ENCODE data around the gene NR3C1.

NR3C1 gene

GRCh38 chr5:143244000-143244736, 159.3 kb downstream of the NR3C1 start:
- no peak for DNase-seq (ENCODE audit: extremely low spot score)
- TF ChIP-seq L3MBTL2 (conservative IDR thresholded peaks at IDR 0.05) (no peak), SP1 (IDR thresholded peaks at IDR 0.05) (no peak), FOXA1 (IDR thresholded peaks at IDR 0.05) (no peak), BHLHE40 (IDR thresholded peaks at IDR 0.05; ENCODE audit: borderline replicate concordance) (no peak), HDGF (IDR thresholded peaks at IDR 0.05; ENCODE audit: borderline replicate concordance) (no peak), FOXM1 (IDR thresholded peaks at IDR 0.05; ENCODE audit: borderline replicate concordance) (no peak)
- ChIA-PET POLR2A (interaction anchor here (0.8 kb wide), 1 partner anchor 17 kb away, joined by 3 read pairs; no protein-coding TSS in a partner anchor), CTCF (interaction anchor here (0.6 kb wide), 1 partner anchor 80 kb away, joined by 3 read pairs; no protein-coding TSS in a partner anchor)

GRCh38 chr5:143243103-143243502, 160.4 kb downstream of the NR3C1 start:
- ChIA-PET POLR2A (no interaction called here), CTCF (no interaction called here)
- no peak for DNase-seq (ENCODE audit: extremely low spot score)
- no peak for TF ChIP-seq SUZ12 (IDR thresholded peaks at IDR 0.05)
- TF ChIP-seq SP1 (IDR thresholded peaks at IDR 0.05), result no peak
- TF ChIP-seq ARNT (IDR thresholded peaks at IDR 0.05), result no peak
- no peak for TF ChIP-seq FOXA1 (IDR thresholded peaks at IDR 0.05)
- no peak for TF ChIP-seq NFRKB (IDR thresholded peaks at IDR 0.05)
- no peak for TF ChIP-seq FOXK2 (IDR thresholded peaks at IDR 0.05)
- TF ChIP-seq BHLHE40 (IDR thresholded peaks at IDR 0.05; ENCODE audit: borderline replicate concordance), result no peak

- CTCF ChIA-PET, result no interaction called here
- TF ChIP-seq NFRKB (IDR thresholded peaks at IDR 0.05) (no peak), FOXM1 (IDR thresholded peaks at IDR 0.05; ENCODE audit: borderline replicate concordance) (no peak), FOXK2 (IDR thresholded peaks at IDR 0.05) (no peak), SUZ12 (IDR thresholded peaks at IDR 0.05) (no peak), SP1 (IDR thresholded peaks at IDR 0.05) (no peak)
These were observed 161.6 kb downstream of the NR3C1 start for GRCh38 chr5:143241892-143242291.

GRCh38 chr5:143239882-143240518, 163.5 kb downstream of the NR3C1 start:
- TF ChIP-seq L3MBTL2 (conservative IDR thresholded peaks at IDR 0.05) (no peak), HDGF (IDR thresholded peaks at IDR 0.05; ENCODE audit: borderline replicate concordance) (no peak), SP1 (IDR thresholded peaks at IDR 0.05) (no peak), NFRKB (IDR thresholded peaks at IDR 0.05) (no peak), PKNOX1 (IDR thresholded peaks at IDR 0.05) (no peak), FOXM1 (IDR thresholded peaks at IDR 0.05; ENCODE audit: borderline replicate concordance) (no peak)
- POLR2A ChIA-PET, result interaction anchor here (0.6 to 1.4 kb wide), 2 partner anchors 11 to 397 kb away, joined by 3 to 5 read pairs; no protein-coding TSS in a partner anchor
- no peak for DNase-seq (ENCODE audit: extremely low spot score)
- CTCF ChIA-PET, result interaction anchor here (0.9 kb wide), 1 partner anchor 16 kb away, joined by 3 read pairs; no protein-coding TSS in a partner anchor

More at GRCh38 chr5:143241892-143242291, 161.6 kb downstream of the NR3C1 start:
- no peak for DNase-seq (ENCODE audit: extremely low spot score)
- POLR2A ChIA-PET, result no interaction called here

- no peak for DNase-seq (ENCODE audit: extremely low spot score)
- CTCF ChIA-PET, result no interaction called here
- no peak for TF ChIP-seq BHLHE40 (IDR thresholded peaks at IDR 0.05; ENCODE audit: borderline replicate concordance)
- TF ChIP-seq FOXM1 (IDR thresholded peaks at IDR 0.05; ENCODE audit: borderline replicate concordance), result no peak
- no peak for TF ChIP-seq ZNF384 (IDR thresholded peaks at IDR 0.05)
- no peak for TF ChIP-seq SUZ12 (IDR thresholded peaks at IDR 0.05)
- no peak for TF ChIP-seq CTBP1 (IDR thresholded peaks at IDR 0.05; ENCODE audit: borderline replicate concordance)
- no peak for TF ChIP-seq L3MBTL2 (conservative IDR thresholded peaks at IDR 0.05)
- TF ChIP-seq TARDBP (IDR thresholded peaks at IDR 0.05), result no peak
- TF ChIP-seq SP1 (IDR thresholded peaks at IDR 0.05), result no peak
- TF ChIP-seq FOXA1 (IDR thresholded peaks at IDR 0.05), result no peak
- TF ChIP-seq LEF1 (IDR thresholded peaks at IDR 0.05; ENCODE audit: borderline replicate concordance), result no peak
- POLR2A ChIA-PET, result interaction anchor here (0.6 kb wide), 1 partner anchor 393 kb away, joined by 4 read pairs; no protein-coding TSS in a partner anchor
These were observed 164.9 kb downstream of the NR3C1 start for GRCh38 chr5:143238620-143239019.

- TF ChIP-seq CTBP1 (IDR thresholded peaks at IDR 0.05; ENCODE audit: borderline replicate concordance), result no peak
- no peak for TF ChIP-seq BHLHE40 (IDR thresholded peaks at IDR 0.05; ENCODE audit: borderline replicate concordance)
- TF ChIP-seq TARDBP (IDR thresholded peaks at IDR 0.05), result no peak
- TF ChIP-seq L3MBTL2 (conservative IDR thresholded peaks at IDR 0.05), result no peak
- no peak for TF ChIP-seq FOXM1 (IDR thresholded peaks at IDR 0.05; ENCODE audit: borderline replicate concordance)
- TF ChIP-seq ARNT (IDR thresholded peaks at IDR 0.05), result no peak
- TF ChIP-seq FOXA1 (IDR thresholded peaks at IDR 0.05), result no peak
- TF ChIP-seq SUZ12 (IDR thresholded peaks at IDR 0.05), result no peak
- TF ChIP-seq PKNOX1 (IDR thresholded peaks at IDR 0.05), result no peak
- CTCF ChIA-PET, result no interaction called here
- no peak for DNase-seq (ENCODE audit: extremely low spot score)
- POLR2A ChIA-PET, result interaction anchor here (0.6 kb wide), 1 partner anchor 394 kb away, joined by 4 read pairs; no protein-coding TSS in a partner anchor
These were observed 165.8 kb downstream of the NR3C1 start for GRCh38 chr5:143237664-143238063.

GRCh38 chr5:143236682-143237081, 166.8 kb downstream of the NR3C1 start:
- DNase-seq (ENCODE audit: extremely low spot score), result no peak
- POLR2A ChIA-PET, result no interaction called here
- CTCF ChIA-PET, result no interaction called here
- no peak for TF ChIP-seq BHLHE40 (IDR thresholded peaks at IDR 0.05; ENCODE audit: borderline replicate concordance)
- no peak for TF ChIP-seq ELF4 (IDR thresholded peaks at IDR 0.05)
- TF ChIP-seq SUZ12 (IDR thresholded peaks at IDR 0.05), result no peak
- TF ChIP-seq NFRKB (IDR thresholded peaks at IDR 0.05), result no peak
- no peak for TF ChIP-seq HDGF (IDR thresholded peaks at IDR 0.05; ENCODE audit: borderline replicate concordance)

Data from HEK293T (cell line).